DND-41 (cell line): ENCODE data around the gene IFT88.

ENCODE experiments used
- ATAC-seq: fragments of 200-7000 bp; cut with Tn5 transposase; 3 replicates; pipeline ENCODE4 v1.9.1; 2021; ENCODE audit warnings: low read depth; ENCODE audit not compliant: insufficient read depth
- DNase-seq: peaks from one replicate; pipeline ENCODE4 v3.0.0-alpha.2; 2020
- H2AFZ ChIP-seq: 2 replicates; pipeline ENCODE4 v1.6.0; 2012; ENCODE audit warnings: low read depth, low read length
- H3K27ac ChIP-seq: 2 replicates; pipeline ENCODE4 v1.5.1; 2012; ENCODE audit warnings: low read length, inconsistent platforms
- H3K27me3 ChIP-seq: fragments of 200-600 bp; sonication (generic); 2 replicates; pipeline ENCODE4 v1.6.0; 2012; ENCODE audit warnings: low read length, mild to moderate bottlenecking, inconsistent platforms; ENCODE audit not compliant: insufficient read depth, poor library complexity
- H3K36me3 ChIP-seq: 2 replicates; pipeline ENCODE4 v1.5.1; 2012; ENCODE audit warnings: low read length, inconsistent platforms; ENCODE audit not compliant: insufficient read depth
- H3K4me1 ChIP-seq: 2 replicates; pipeline ENCODE4 v1.5.1; 2012; ENCODE audit warnings: mild to moderate bottlenecking, low read length; ENCODE audit not compliant: insufficient read depth
- H3K4me2 ChIP-seq: 2 replicates; pipeline ENCODE4 v1.6.0; 2012; ENCODE audit warnings: mild to moderate bottlenecking, moderate library complexity, low read length, inconsistent platforms; ENCODE audit not compliant: insufficient read depth
- H3K4me3 ChIP-seq, 2 experiments: fragments of 200-600 bp in 1 of 2; shearing (Covaris generic) in 1 of 2; 2 replicates each; pipeline ENCODE4 v1.5.1; 2012 to 2016; ENCODE audit warnings: inconsistent platforms in 2 of 2, low read length in 2 of 2, mild to moderate bottlenecking in 2 of 2, low read depth in 1 of 2, moderate library complexity in 1 of 2
- H3K79me2 ChIP-seq: 2 replicates; pipeline ENCODE4 v1.6.0; 2012; ENCODE audit warnings: low read length, inconsistent platforms; ENCODE audit not compliant: insufficient read depth
- H3K9ac ChIP-seq: 2 replicates; pipeline ENCODE4 v1.6.0; 2012; ENCODE audit warnings: low read depth, mild to moderate bottlenecking, inconsistent platforms, low read length, moderate library complexity
- H3K9me3 ChIP-seq: 2 replicates; pipeline ENCODE4 v1.5.1; 2012; ENCODE audit warnings: low read length, moderate library complexity, mild to moderate bottlenecking, inconsistent platforms; ENCODE audit not compliant: insufficient read depth, severe bottlenecking
- H4K20me1 ChIP-seq: 2 replicates; pipeline ENCODE4 v1.6.0; 2012; ENCODE audit warnings: low read length; ENCODE audit not compliant: insufficient read depth
- CTCF ChIP-seq: IDR thresholded peaks from 2 replicates; pipeline ENCODE4 v1.5.1; 2012; ENCODE audit warnings: borderline replicate concordance, low read length, moderate library complexity, mild to moderate bottlenecking; ENCODE audit not compliant: poor library complexity, severe bottlenecking; ENCODE audit errors: extremely low read depth
- EZH2 ChIP-seq: IDR thresholded peaks from 3 replicates; pipeline ENCODE4 v1.6.1; 2012; ENCODE audit warnings: borderline replicate concordance, low read depth, mild to moderate bottlenecking, moderate library complexity, low read length, inconsistent platforms; ENCODE audit not compliant: severe bottlenecking

IFT88 gene

GRCh38 chr13:20671789-20672188 lies 104.8 kb downstream of the IFT88 start:
- Histone ChIP-seq H3K4me1 (no peaks in the 10 kb centered on the region), H3K27me3 (no peaks in the 10 kb centered on the region), H4K20me1 (no peaks in the 10 kb centered on the region), H3K36me3 (peaks cover 2% of the 10 kb centered on the region; the same call in 1 of the 2 replicates), H3K4me2 (no peak overlapping the region), H3K79me2 (no peaks in the 10 kb centered on the region), H2AFZ (no peak overlapping the region), H3K9me3 (no peaks in the 10 kb centered on the region), H3K4me3 (no peak overlapping the region), H3K9ac (no peak overlapping the region), H3K27ac (no peak overlapping the region)
- DNase-seq: no peak
- no peak for TF ChIP-seq CTCF
- no peak for ATAC-seq

GRCh38 chr13:20672772-20673171 lies 105.8 kb downstream of the IFT88 start:
- TF ChIP-seq EZH2: no peak
- TF ChIP-seq CTCF: no peak
- no peak for ATAC-seq
- DNase-seq: no peak

GRCh38 chr13:20673715-20674114 lies 106.8 kb downstream of the IFT88 start:
- no peak overlapping the region for H3K27ac ChIP-seq
- DNase-seq: no peak

More at GRCh38 chr13:20672772-20673171, 105.8 kb downstream of the IFT88 start:
- Histone ChIP-seq H3K4me1 (no peaks in the 10 kb centered on the region), H2AFZ (no peak overlapping the region), H3K4me3 (no peak overlapping the region), H3K4me2 (no peak overlapping the region), H3K36me3 (peaks cover 2% of the 10 kb centered on the region; the same call in 1 of the 2 replicates), H3K9me3 (no peaks in the 10 kb centered on the region), H3K27ac (no peak overlapping the region), H3K79me2 (no peaks in the 10 kb centered on the region), H3K27me3 (no peaks in the 10 kb centered on the region), H3K9ac (no peak overlapping the region), H4K20me1 (no peaks in the 10 kb centered on the region)

More at GRCh38 chr13:20673715-20674114, 106.8 kb downstream of the IFT88 start:
- Histone ChIP-seq H2AFZ (no peak overlapping the region), H3K4me2 (no peak overlapping the region), H3K27me3 (no peaks in the 10 kb centered on the region), H3K79me2 (no peaks in the 10 kb centered on the region), H3K36me3 (peaks cover 2% of the 10 kb centered on the region; the same call in 1 of the 2 replicates), H3K4me3 (no peak overlapping the region), H3K9ac (no peak overlapping the region), H3K9me3 (no peaks in the 10 kb centered on the region), H3K4me1 (no peaks in the 10 kb centered on the region), H4K20me1 (no peaks in the 10 kb centered on the region)
- no peak for ATAC-seq
- no peak for TF ChIP-seq EZH2
- no peak for TF ChIP-seq CTCF
